Stimulated activated CD4-positive, alpha-beta T cell treated with anti-CD3 and anti-CD28 coated beads, Interleukin-1b, Interleukin-23, amount 100 ng/mL, for 4 hours (primary cell): ENCODE data around the gene MAP2.
"Not testable (repeated sequence)": the region's sequence is repeated elsewhere in the genome, so short reads cannot be mapped to it uniquely, and the experiment has no call there.

Source experiments
- DNase-seq, 2 donors: peaks; one replicate each; pipeline ENCODE4 v3.0.0-alpha.2; 2020; ENCODE audit warnings: low read depth in 2 of 2

Gene MAP2

DNA sequence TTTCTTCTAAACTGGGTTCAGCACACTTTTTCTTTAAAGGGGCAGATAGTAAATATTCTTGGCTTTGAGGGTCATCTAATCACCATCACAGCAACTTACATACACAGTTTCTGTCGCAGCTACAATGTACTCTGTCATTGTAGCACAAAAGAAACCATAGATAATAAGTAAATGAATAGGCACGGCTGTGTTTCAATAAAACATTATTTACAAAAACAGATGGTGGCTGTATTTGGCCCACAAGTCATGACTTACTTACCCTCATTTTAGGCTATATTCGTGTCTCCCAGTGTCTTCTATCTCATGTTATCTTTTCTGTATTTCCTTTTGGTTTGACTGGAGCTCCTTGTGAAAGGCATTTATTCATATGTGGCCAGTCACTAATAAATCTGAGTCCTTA, 168.3 kb downstream of the MAP2 start:
- DNase-seq = no peak

DNA sequence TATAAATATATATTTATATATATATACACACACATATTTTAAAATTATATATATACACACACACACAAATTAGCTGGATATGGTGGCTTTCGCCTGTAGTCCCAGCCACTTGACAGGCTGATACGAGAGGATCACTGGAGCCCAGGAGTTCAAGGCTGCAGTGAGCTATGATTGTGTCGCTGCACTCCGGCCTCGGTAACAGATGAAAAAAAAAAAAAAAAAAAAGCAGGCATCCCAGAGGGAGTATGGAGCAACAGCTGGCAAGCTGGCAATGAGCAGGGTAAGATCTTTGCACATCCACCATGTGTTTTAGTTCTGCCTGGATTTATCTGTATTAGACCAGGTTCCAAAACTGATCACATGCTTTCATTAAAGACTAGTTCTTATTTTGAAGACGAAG, 170.1 kb downstream of the MAP2 start:
- no peak for DNase-seq

GRCh38 chr2:209596262-209596661, 172.4 kb downstream of the MAP2 start:
- no peak for DNase-seq

DNA sequence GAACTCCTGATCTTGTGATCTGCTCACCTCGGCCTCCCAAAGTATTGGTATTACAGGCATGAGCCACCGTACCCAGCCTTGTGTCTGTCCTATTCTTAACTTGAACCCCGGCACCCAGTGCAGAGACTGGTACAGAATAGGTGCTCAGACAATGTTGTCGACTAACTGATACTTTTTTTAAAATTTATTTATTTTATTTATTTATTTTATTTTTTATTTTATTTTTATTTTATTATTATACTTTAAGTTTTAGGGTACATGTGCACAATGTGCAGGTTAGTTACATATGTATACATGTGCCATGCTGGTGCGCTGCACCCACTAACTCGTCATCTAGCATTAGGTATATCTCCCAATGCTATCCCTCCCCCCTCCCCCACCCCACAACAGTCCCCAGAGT, 174.4 kb downstream of the MAP2 start:
- DNase-seq = not testable (repeated sequence)

- no peak for DNase-seq
These were observed 176.7 kb downstream of the MAP2 start for GRCh38 chr2:209600341-209601171.

GRCh38 chr2:209601497-209601896, 177.7 kb downstream of the MAP2 start:
- DNase-seq = no peak

GRCh38 chr2:209602259-209602658, 178.4 kb downstream of the MAP2 start:
- no peak for DNase-seq

GRCh38 chr2:209609531-209609930, 185.7 kb downstream of the MAP2 start:
- no peak for DNase-seq

DNA sequence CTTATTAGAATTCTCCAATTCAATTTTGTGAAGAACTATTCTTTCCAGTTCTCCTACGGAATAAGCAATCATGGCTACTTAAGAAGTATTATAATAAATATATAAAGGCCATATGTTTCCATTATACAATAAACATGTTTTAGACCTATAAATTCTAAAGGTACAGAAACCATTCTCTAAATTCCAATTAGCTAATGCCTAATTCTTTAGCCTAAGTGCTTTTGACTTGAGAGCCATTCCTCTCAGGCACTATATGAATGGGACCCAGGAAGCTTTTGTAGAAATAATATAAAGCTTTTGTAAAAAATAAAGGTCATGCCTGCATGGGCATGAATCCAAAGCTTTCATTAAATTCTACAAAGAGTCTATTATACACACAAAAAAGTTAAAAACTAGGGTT, 186.8 kb downstream of the MAP2 start:
- DNase-seq = no peak

GRCh38 chr2:209613649-209614305, 189.9 kb downstream of the MAP2 start:
- no peak for DNase-seq

DNA sequence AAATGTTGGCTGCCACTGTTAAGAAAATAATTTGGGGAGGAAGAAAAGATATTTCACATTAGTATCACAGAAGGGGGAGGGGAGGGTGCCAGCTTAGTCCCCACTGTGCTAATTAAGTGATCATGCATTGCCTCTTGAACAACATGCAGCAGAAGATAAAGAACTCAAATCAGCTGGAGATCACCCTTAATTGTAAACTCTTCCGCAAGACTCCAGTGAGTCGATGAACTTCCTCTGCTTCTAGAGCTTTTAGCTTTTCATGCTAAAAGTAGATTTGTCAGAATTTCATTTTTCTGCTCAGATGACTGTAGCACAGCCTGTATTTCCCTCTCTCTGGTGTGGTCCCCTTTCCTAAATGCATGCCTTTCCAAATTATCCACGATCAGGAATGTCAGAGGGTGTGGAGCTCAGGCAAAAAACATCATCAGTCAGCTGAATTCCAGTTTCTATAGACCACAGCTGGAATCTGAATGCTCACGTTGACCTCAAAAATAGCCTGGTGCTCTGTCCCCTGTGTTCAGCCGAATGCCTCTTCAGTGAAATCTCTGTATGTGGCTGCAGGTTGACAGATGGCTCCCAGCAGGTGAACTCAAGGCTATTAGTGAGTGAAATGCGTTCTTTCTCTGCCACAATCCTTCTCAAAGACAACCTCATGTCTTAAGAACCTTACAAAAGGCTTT, 191.0 kb downstream of the MAP2 start:
- DNase-seq = no peak

DNA sequence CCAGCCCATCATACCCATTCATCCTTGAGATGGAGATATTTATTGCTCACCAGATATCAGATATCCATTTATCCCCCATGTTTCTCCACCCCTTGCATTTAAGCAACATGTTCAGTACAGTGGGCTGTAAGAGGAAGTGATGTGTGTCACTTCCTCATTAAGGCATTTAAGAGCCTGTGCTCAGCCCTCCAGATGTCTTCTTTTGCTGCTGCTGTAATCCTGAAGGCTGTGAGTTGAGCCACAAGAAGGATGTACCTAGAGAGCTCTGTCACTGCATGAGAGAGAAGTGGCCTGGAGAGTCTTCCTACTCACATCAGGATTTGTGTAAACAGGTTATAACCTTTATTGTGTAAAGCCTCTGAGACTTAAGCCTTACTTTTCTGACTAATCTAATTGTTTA, 195.9 kb downstream of the MAP2 start:
- DNase-seq = no peak

GRCh38 chr2:209624192-209624938, 200.5 kb downstream of the MAP2 start:
- DNase-seq = no peak

DNA sequence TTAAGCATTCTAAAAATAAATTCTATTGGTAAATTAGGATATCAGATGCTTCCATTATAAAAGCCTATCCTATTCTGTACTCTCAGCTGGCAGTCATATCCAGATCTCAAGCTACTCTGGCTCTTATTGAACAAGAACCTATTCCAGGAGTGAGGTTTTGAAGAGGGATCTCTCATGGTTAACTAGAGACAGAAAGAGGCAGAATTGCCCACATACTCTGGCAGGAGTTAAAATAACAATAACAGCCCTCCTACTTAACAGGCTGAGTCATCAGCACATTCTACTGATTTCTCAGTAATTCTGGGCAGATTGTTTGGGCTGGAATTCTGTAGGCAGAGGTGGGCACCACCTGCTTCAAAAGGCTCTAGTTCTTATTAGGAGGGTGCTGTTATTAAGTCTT, 205.8 kb downstream of the MAP2 start:
- DNase-seq = no peak

- DNase-seq = no peak
These were observed 210.1 kb downstream of the MAP2 start for GRCh38 chr2:209633911-209634310.

DNA sequence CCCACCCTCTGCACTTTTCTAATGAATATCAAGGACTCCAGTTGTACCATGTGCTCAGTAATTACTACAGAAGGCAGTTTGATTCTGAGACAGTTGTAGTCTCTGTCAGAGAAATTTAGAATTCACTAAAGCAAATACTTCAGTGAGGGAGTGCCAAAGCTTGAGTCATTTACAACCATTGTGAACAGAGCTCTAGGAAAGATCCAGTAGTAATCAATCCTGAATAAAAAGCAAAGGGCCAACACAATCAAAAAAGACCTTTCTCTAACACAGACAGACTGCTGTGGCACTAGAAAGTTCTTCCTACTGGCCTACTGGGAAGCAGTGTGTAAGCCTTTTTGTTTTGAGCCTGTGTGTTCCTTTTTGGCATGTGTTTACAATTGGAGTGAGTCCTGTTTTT, 212.2 kb downstream of the MAP2 start:
- no peak for DNase-seq

DNA sequence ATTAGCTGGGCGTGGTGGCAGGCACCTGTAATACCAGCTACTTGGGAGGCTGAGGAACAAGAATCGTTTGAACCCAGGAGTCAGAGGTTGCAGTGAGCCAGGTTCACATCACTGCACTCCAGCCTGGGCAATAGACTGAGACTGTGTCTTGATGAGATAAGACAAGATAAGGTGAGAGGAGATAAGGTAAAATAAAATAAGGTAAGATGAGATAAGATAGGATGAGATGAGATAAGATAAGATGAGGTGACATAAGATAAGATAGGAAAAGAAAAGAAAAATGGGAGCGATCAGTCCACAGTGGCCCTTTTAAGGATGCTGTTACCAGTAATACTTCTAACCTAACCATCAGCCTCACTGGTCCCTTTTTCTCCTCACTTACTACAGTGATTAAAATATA, 213.4 kb downstream of the MAP2 start:
- no peak for DNase-seq

- no peak for DNase-seq
These were observed 214.5 kb downstream of the MAP2 start for GRCh38 chr2:209638346-209638745.

GRCh38 chr2:209640358-209640757, 216.5 kb downstream of the MAP2 start:
- no peak for DNase-seq

GRCh38 chr2:209642146-209642820, 218.4 kb downstream of the MAP2 start:
- DNase-seq = no peak

- DNase-seq = no peak
These were observed 221.0 kb downstream of the MAP2 start for GRCh38 chr2:209644842-209645241.

- DNase-seq = no peak
These were observed 224.9 kb downstream of the MAP2 start for GRCh38 chr2:209648714-209649113.
